Keratinocyte (primary cell): ENCODE measurements around the gene TSHZ1. TPM values are rescaled to one million over a fixed set of nuclear protein-coding genes. Genes with fewer than 3 reads are reported as not detected.

Experiments used
- DNase-seq: peaks from one replicate; pipeline ENCODE4 v3.0.0-alpha.2; 2011; ENCODE audit warnings: low read depth, missing footprints, low spot score
- FAIRE-seq: peaks from 2 replicates; lab custom pipeline; 2011; peaks lifted over from hg19 to GRCh38; lab: Jason Lieb, UNC
- H2AFZ ChIP-seq: 2 replicates; pipeline ENCODE4 v1.6.0; 2012; ENCODE audit warnings: low read length, control low read depth, inconsistent platforms; ENCODE audit not compliant: control insufficient read depth
- H3K27ac ChIP-seq: 2 replicates; pipeline ENCODE4 v1.5.1; 2011; ENCODE audit warnings: low read length; ENCODE audit not compliant: control insufficient read depth, insufficient read depth
- H3K27me3 ChIP-seq: 3 replicates; pipeline ENCODE4 v1.6.0; 2011; ENCODE audit warnings: low read length; ENCODE audit not compliant: control insufficient read depth, insufficient read depth; ENCODE audit errors: extremely low read depth
- H3K36me3 ChIP-seq, 2 experiments: 2 replicates in 1 of 2; 3 replicates in 1 of 2; pipeline ENCODE4 v1.5.1; 2011; ENCODE audit warnings: low read length in 2 of 2, mild to moderate bottlenecking in 1 of 2; ENCODE audit not compliant: control insufficient read depth in 2 of 2, insufficient read depth in 2 of 2; ENCODE audit errors: extremely low read depth in 1 of 2
- H3K4me1 ChIP-seq: 3 replicates; pipeline ENCODE4 v1.5.1; 2011; ENCODE audit warnings: low read length; ENCODE audit not compliant: control insufficient read depth, insufficient read depth; ENCODE audit errors: extremely low read depth
- H3K4me2 ChIP-seq: 3 replicates; pipeline ENCODE4 v1.6.0; 2011; ENCODE audit warnings: low read depth, low read length; ENCODE audit not compliant: control insufficient read depth, insufficient read depth; ENCODE audit errors: extremely low read depth
- H3K4me3 ChIP-seq, 3 experiments: fragments of 200-600 bp in 1 of 3; sonication (generic) in 1 of 3; 2 replicates in 2 of 3; 3 replicates in 1 of 3; pipeline ENCODE4 v1.5.1; 2011 to 2016; ENCODE audit warnings: low read length in 3 of 3, mild to moderate bottlenecking in 3 of 3, control low read depth in 2 of 3, inconsistent platforms in 1 of 3, low read depth in 1 of 3, mixed read lengths in 1 of 3, mixed run types in 1 of 3, moderate library complexity in 1 of 3; ENCODE audit not compliant: control insufficient read depth in 2 of 3, insufficient read depth in 2 of 3; ENCODE audit errors: extremely low read depth in 1 of 3
- H3K79me2 ChIP-seq: 2 replicates; pipeline ENCODE4 v1.6.0; 2012; ENCODE audit warnings: low read length; ENCODE audit not compliant: control insufficient read depth, insufficient read depth
- H3K9ac ChIP-seq: 3 replicates; pipeline ENCODE4 v1.6.0; 2011; ENCODE audit warnings: low read length; ENCODE audit not compliant: control insufficient read depth, insufficient read depth; ENCODE audit errors: extremely low read depth
- H3K9me1 ChIP-seq: 3 replicates; pipeline ENCODE4 v1.6.0; 2011; ENCODE audit warnings: low read length; ENCODE audit not compliant: control insufficient read depth, insufficient read depth; ENCODE audit errors: extremely low read depth
- H3K9me3 ChIP-seq: 2 replicates; pipeline ENCODE4 v1.5.1; 2012; ENCODE audit warnings: low read depth, low read length; ENCODE audit not compliant: control insufficient read depth
- H4K20me1 ChIP-seq: 3 replicates; pipeline ENCODE4 v1.6.0; 2011; ENCODE audit warnings: low read length; ENCODE audit not compliant: control insufficient read depth, insufficient read depth; ENCODE audit errors: extremely low read depth
- EZH2 ChIP-seq: IDR thresholded peaks from one replicate; pipeline ENCODE4 v1.6.1; 2012; ENCODE audit warnings: inconsistent platforms, mild to moderate bottlenecking, low read length, moderate library complexity
- dilution Hi-C: fragments of 300-500 bp; cut with MboI; formaldehyde crosslinking; loops from one replicate; pipeline ENCODE4 v1.7.0; 2020; ENCODE audit warnings: low sequenced_read_pairs; ENCODE audit not compliant: extremely low pct_ligation_motif_present
- polyA plus RNA-seq, 5 experiments: library from polyadenylated mRNA; depleted of rRNA in 3 of 5; stranded (reverse) in 3 of 5; stranded (forward) in 1 of 5; unstranded in 1 of 5; fragments of >200 nt; gene quantifications; 1 replicate in 1 of 5; 2 replicates in 3 of 5; 3 replicates in 1 of 5; pipeline versions ENCODE4 v1.2.1 to v1.2.3, GENCODE V29; 2011 to 2012; ENCODE audit warnings: missing spikeins in 2 of 5, low read depth in 1 of 5, low replicate concordance in 1 of 5
- TF ChIP-seq, protein P1 (sequence below), 3 experiments: IDR thresholded peaks in 1 of 3; conservative IDR thresholded peaks in 1 of 3; optimal IDR thresholded peaks in 1 of 3; 2 replicates in 2 of 3; 3 replicates in 1 of 3; pipeline versions ENCODE3 to v1.5.1; 2011; ENCODE audit warnings: low read length in 3 of 3, mild to moderate bottlenecking in 3 of 3, moderate library complexity in 2 of 3, control low read depth in 1 of 3, inconsistent platforms in 1 of 3; ENCODE audit not compliant: insufficient read depth in 2 of 3; ENCODE audit errors: extremely low read depth in 1 of 3

Gene TSHZ1
- polyA plus RNA-seq, 1 donor (not counting 4 experiments of a cell fraction or from before 2014, with no cell fraction given) = 2.2 TPM

DNA sequence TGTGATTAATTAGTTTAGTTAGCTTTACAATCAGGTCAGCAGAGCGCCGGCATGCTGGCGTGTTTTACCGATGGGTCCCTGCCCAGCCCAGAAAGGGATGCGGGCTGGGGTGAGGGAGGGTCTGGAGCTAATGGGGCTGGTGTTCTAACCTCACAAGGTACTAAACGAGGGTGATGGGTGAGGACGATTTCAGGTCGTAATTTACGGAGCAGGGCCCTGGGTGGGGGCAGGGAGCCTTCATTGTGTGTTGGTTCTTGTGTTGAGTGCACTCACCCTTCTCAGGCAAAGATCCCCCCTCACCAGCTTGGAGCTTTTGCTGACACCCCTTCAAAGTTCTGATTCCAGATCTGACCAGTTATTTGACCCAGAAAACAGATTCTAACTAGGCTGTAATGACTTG lies 41.2 kb upstream of the TSHZ1 start:
- no peak overlapping the region for H3K9ac ChIP-seq
- dilution Hi-C loops = no loop called here

DNA sequence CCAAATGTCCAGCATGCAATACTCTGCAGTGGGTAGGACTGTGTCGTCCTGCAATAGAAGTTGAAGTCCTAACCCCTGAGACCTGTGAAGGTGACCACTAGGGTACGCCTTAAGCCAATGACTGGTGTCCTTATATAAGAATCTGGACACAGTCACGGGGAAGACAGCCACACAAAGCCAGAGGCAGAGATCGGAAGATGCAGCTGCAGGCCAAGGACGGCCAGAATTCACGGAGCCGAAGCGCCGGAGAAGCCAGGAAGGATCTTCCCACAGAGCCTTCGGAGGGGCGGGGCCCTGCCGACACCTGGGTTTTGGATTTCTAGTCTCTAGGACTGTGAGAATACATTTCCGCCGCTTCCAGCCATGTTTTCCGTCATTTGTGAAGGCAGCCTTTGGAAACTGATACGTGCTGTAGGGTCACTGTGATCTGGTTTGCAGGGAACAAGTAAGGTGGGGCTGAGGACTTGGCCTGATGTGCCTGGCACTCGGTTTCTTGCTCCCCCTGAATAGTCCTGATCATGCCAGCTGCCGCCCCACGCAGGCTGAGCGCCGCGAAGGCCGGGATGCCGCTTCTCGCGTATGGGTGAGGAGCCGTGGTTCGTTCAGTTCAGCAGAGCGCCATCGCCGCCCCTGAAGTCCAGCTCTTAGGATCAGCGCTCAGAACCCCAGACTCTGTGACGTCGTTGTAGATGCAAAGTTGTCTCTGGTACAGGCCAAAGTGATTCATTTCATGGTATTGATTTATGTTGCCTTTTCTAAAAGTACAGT lies 40.4 kb upstream of the TSHZ1 start:
- Histone ChIP-seq H3K36me3 (no peaks in the 10 kb centered on the region), H3K9ac (no peak overlapping the region), H3K9me1 (no peaks in the 10 kb centered on the region), H3K4me1 (no peaks in the 10 kb centered on the region), H3K9me3 (no peaks in the 10 kb centered on the region), H3K27me3 (no peaks in the 10 kb centered on the region), H3K4me2 (no peak overlapping the region), H4K20me1 (no peaks in the 10 kb centered on the region), H3K4me3 (no peak overlapping the region), H3K79me2 (no peaks in the 10 kb centered on the region), H2AFZ (no peak overlapping the region), H3K27ac (no peak overlapping the region)
- no peak for TF ChIP-seq EZH2
- TF ChIP-seq, protein P1, sequence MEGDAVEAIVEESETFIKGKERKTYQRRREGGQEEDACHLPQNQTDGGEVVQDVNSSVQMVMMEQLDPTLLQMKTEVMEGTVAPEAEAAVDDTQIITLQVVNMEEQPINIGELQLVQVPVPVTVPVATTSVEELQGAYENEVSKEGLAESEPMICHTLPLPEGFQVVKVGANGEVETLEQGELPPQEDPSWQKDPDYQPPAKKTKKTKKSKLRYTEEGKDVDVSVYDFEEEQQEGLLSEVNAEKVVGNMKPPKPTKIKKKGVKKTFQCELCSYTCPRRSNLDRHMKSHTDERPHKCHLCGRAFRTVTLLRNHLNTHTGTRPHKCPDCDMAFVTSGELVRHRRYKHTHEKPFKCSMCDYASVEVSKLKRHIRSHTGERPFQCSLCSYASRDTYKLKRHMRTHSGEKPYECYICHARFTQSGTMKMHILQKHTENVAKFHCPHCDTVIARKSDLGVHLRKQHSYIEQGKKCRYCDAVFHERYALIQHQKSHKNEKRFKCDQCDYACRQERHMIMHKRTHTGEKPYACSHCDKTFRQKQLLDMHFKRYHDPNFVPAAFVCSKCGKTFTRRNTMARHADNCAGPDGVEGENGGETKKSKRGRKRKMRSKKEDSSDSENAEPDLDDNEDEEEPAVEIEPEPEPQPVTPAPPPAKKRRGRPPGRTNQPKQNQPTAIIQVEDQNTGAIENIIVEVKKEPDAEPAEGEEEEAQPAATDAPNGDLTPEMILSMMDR (optimal IDR thresholded peaks at IDR 0.05 in 1 of 3, IDR thresholded peaks at IDR 0.05 in 1 of 3, conservative IDR thresholded peaks at IDR 0.05 in 1 of 3; ENCODE audit: extremely low read depth in 1 of 3, insufficient read depth in 2 of 3, low read length in 3 of 3) = no peak
- FAIRE-seq (no peak), DNase-seq (no peak)
- dilution Hi-C loops = no loop called here

More for the DNA sequence above, 41.2 kb upstream of the TSHZ1 start:
- Histone ChIP-seq H3K4me2 (no peak overlapping the region), H3K36me3 (no peaks in the 10 kb centered on the region), H3K27me3 (no peaks in the 10 kb centered on the region), H3K79me2 (no peaks in the 10 kb centered on the region), H2AFZ (no peak overlapping the region), H3K9me1 (no peaks in the 10 kb centered on the region), H4K20me1 (no peaks in the 10 kb centered on the region), H3K4me1 (no peaks in the 10 kb centered on the region), H3K4me3 (no peak overlapping the region), H3K27ac (no peak overlapping the region), H3K9me3 (no peaks in the 10 kb centered on the region)
- TF ChIP-seq EZH2 = no peak
- TF ChIP-seq, protein P1 (optimal IDR thresholded peaks at IDR 0.05 in 1 of 3, IDR thresholded peaks at IDR 0.05 in 1 of 3, conservative IDR thresholded peaks at IDR 0.05 in 1 of 3; ENCODE audit: extremely low read depth in 1 of 3, insufficient read depth in 2 of 3, low read length in 3 of 3) = no peak
- FAIRE-seq (no peak), DNase-seq (no peak)
